Neutrophil (primary cell): ENCODE data around the gene NXPH2.

Experiments
- H3K27ac ChIP-seq: fragments of 200-600 bp; sonication (generic); 2 replicates; pipeline ENCODE4 v1.5.1; 2016; ENCODE audit warnings: mild to moderate bottlenecking, moderate library complexity
- H3K27me3 ChIP-seq: fragments of 200-600 bp; sonication (generic); 2 replicates; pipeline ENCODE4 v1.6.0; 2016; ENCODE audit warnings: mild to moderate bottlenecking
- H3K36me3 ChIP-seq: fragments of 200-600 bp; sonication (generic); 2 replicates; pipeline ENCODE4 v1.5.1; 2017
- H3K4me1 ChIP-seq, 2 experiments: fragments of 200-600 bp in 1 of 2; sonication (generic) in 1 of 2; 1 replicate in 1 of 2; 2 replicates in 1 of 2; pipeline versions ENCODE4 v1.5.1 to v1.6.1; 2013 to 2016; ENCODE audit warnings: low read depth in 1 of 2, low read length in 1 of 2, mild to moderate bottlenecking in 1 of 2, moderate library complexity in 1 of 2; ENCODE audit not compliant: control insufficient read depth in 1 of 2, insufficient read depth in 1 of 2
- H3K4me3 ChIP-seq, 2 experiments: fragments of 200-600 bp in 1 of 2; sonication (generic) in 1 of 2; 1 replicate in 1 of 2; 2 replicates in 1 of 2; pipeline ENCODE4 v1.5.1; 2013 to 2016; ENCODE audit warnings: low read depth in 1 of 2, low read length in 1 of 2, mild to moderate bottlenecking in 1 of 2, moderate library complexity in 1 of 2
- H3K9me3 ChIP-seq: fragments of 200-600 bp; sonication (generic); 2 replicates; pipeline ENCODE4 v1.5.1; 2016
- TF ChIP-seq, protein P1 (sequence below): fragments of 200-600 bp; sonication (generic); IDR thresholded peaks from 2 replicates; pipeline ENCODE4 v1.5.1; 2016; ENCODE audit warnings: antibody characterized with exemption

NXPH2 gene

DNA sequence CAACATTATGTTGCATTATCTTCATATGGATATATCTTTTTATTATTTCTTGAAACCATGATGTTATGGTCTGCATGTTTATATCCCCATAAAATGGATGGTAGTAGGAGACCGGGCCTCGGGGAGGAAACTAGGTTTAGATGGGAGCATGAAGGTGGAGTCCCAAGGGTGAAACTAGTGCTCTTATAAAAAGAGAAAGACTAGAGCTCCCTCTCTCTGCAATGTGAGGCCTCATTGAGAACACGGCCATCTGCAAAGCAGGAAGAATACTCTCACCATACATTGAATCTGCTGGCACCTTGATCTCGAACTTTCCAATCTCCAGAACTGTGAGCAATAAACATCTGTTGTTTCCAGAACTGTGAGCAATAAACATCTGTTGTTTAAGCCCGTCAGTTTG lies 64.0 kb downstream of the NXPH2 start:
- Histone ChIP-seq H3K27ac (no peak overlapping the region), H3K9me3 (no peaks in the 10 kb centered on the region), H3K27me3 (no peaks in the 10 kb centered on the region), H3K36me3 (no peaks in the 10 kb centered on the region), H3K4me3 (no peak overlapping the region), H3K4me1 (no peaks in the 10 kb centered on the region)
- TF ChIP-seq, protein P1, sequence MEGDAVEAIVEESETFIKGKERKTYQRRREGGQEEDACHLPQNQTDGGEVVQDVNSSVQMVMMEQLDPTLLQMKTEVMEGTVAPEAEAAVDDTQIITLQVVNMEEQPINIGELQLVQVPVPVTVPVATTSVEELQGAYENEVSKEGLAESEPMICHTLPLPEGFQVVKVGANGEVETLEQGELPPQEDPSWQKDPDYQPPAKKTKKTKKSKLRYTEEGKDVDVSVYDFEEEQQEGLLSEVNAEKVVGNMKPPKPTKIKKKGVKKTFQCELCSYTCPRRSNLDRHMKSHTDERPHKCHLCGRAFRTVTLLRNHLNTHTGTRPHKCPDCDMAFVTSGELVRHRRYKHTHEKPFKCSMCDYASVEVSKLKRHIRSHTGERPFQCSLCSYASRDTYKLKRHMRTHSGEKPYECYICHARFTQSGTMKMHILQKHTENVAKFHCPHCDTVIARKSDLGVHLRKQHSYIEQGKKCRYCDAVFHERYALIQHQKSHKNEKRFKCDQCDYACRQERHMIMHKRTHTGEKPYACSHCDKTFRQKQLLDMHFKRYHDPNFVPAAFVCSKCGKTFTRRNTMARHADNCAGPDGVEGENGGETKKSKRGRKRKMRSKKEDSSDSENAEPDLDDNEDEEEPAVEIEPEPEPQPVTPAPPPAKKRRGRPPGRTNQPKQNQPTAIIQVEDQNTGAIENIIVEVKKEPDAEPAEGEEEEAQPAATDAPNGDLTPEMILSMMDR: no peak

DNA sequence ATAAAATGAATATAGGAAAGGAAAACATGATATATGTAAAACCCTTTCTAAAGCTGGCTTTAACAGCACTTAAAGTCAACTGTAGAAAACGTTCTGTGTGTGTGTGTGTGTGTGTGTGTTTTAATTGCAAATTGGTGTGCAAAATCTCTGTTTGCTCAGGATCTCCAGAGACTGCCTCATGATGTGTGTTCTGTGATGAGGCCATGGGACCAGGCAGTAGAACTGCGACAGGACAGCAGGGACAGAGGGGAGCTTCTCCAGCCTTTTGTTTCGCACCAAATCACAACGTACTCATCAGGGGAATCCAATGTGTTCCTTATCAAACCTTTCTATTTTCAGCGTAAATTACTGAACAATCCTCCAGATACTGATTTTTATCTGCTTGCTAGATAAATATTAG lies 66.7 kb downstream of the NXPH2 start:
- Histone ChIP-seq H3K4me1 (no peaks in the 10 kb centered on the region), H3K27ac (no peak overlapping the region), H3K4me3 (no peak overlapping the region), H3K27me3 (no peaks in the 10 kb centered on the region), H3K9me3 (no peaks in the 10 kb centered on the region), H3K36me3 (no peaks in the 10 kb centered on the region)
- TF ChIP-seq, protein P1: no peak

DNA sequence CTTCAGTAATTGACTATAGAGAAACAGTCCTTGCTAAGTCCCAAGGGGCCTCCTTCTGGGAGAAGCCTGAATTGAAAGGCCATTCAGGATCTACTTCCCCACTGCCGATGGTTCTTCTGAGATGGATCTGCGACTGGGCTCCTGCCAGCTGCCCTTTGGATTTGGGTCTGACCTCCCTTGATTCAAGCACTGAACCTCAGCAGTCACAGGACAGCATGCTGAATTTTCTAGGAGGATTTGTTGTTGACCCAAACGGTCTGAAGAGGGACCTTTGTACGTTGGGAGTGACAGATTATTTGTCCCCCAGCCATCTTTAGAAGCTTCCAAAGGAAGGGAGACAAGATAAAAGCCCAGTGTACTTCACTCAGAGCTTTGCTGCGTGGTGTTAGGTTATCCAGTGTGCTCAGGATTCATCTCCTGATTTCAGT lies 67.1 kb downstream of the NXPH2 start:
- no peaks in the 10 kb centered on the region for H3K4me1 ChIP-seq
- H3K27ac ChIP-seq: no peak overlapping the region
- no peak overlapping the region for H3K4me3 ChIP-seq

DNA sequence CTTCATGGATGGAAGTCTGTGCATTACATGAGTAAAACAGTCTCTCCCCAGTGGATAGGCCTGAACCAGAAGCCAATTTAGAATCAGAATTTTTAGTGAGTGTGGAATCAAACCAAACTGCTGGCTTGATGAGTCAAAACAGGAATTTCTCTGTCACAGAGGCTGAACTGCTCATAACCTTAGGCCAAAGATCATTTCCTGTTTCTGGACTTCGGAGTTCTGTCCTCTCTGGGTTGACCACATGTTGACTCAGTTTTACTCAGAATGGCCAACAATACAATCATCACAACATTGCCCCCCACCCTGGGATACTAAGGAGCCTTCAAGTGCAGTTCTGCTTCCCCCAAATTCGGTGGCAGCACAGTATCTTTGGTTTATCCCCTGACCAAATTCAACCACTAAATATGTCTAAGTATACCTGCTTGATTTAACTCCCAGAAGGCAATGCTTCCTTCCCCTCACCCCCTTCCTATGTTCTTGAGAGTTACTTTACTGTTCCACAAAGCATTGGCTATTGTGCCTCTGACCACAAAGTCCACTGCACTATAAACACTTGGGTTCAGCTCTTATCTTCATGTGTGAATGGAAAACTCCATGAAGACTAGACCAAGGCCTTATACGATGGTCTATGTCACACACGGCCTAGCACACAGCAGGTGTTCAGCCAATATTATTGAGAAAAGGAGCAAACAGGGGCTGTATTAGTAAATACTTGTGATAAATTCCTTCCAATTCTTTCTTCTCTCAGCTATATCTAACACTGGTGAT lies 67.8 kb downstream of the NXPH2 start:
- Histone ChIP-seq H3K4me3 (no peak overlapping the region), H3K4me1 (no peaks in the 10 kb centered on the region), H3K36me3 (no peaks in the 10 kb centered on the region), H3K27me3 (no peaks in the 10 kb centered on the region), H3K27ac (no peak overlapping the region), H3K9me3 (no peaks in the 10 kb centered on the region)
- TF ChIP-seq, protein P1: no peak

More for the DNA sequence above, 67.1 kb downstream of the NXPH2 start:
- Histone ChIP-seq H3K27me3 (no peaks in the 10 kb centered on the region), H3K9me3 (no peaks in the 10 kb centered on the region), H3K36me3 (no peaks in the 10 kb centered on the region)
- TF ChIP-seq, protein P1: no peak

DNA sequence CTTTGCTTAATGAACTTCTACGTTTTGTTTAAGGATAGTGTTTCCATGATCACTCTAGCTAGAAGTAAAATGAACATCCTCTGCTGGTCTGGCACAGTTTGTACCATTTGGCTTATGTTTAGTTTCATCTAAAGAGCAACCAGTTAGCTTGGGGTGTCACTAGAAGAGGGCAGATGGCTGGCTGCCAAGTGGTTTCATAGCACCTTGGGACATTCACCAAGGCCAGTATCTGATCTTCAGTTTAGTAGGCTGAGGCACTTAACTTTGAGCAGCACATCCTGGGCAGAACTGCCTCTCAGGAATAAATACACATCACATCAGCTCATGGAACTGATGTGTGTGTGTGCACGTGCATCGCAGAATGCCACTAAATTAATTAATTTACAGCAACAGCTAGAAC lies 68.4 kb downstream of the NXPH2 start:
- TF ChIP-seq, protein P1: no peak
- no peaks in the 10 kb centered on the region for H3K4me1 ChIP-seq
- no peak overlapping the region for H3K27ac ChIP-seq

More for the DNA sequence above, 68.4 kb downstream of the NXPH2 start:
- H3K9me3 ChIP-seq: no peaks in the 10 kb centered on the region
- H3K36me3 ChIP-seq: no peaks in the 10 kb centered on the region
- H3K27me3 ChIP-seq: no peaks in the 10 kb centered on the region
- no peak overlapping the region for H3K4me3 ChIP-seq
